Measurements from ENCODE around the gene CRLF1.
A peak's percentile ranks its signal among the peaks of the same experiment; 100 is the strongest.

Gene CRLF1

DNA sequence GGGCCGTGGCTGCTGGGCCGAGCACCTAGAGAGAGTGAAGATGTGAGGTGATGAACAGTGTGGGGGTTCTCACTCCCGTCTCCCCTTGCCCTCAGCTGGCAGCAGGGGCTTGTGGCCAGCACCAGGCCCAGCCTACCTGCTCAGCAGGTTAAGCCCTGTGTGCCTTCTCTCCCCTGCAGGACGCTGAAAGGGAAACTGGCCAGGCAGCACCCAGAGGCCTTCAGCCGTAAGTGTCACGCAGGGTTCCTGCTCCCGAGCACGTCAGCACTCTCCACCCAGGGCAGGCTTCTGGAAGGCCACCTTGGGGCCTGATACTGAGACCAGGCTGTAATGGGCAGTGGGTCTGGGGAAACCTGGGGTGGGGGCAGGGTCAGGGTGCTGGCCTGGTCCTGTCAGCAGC is 39.6 kb downstream of the CRLF1 start:
- Histone ChIP-seq H3K9ac (ENCODE audit: low read length) (no peak overlapping the region), H3K4me3 (ENCODE audit: insufficient read depth, low read length, poor library complexity, severe bottlenecking) (no peak overlapping the region), H3K9me2 (replicated peaks; ENCODE audit: insufficient read depth, low read length) (no peaks in the 10 kb centered on the region), H3K27ac (ENCODE audit: low read depth, low read length) (no peak overlapping the region), H4K20me1 (ENCODE audit: low read depth, low read length) (no peaks in the 10 kb centered on the region), H3K9me3 (ENCODE audit: insufficient read depth, low read length) (no peaks in the 10 kb centered on the region), H3F3A (ENCODE audit: insufficient read depth) (peaks cover 7% of the 10 kb centered on the region; the same call in 1 of the 2 replicates), H3K79me2 (ENCODE audit: insufficient read depth, low read length) (peaks cover 3% of the 10 kb centered on the region), H2AFZ (ENCODE audit: low read depth, low read length, severe bottlenecking) (no peak overlapping the region), H3K27me3 (ENCODE audit: low read length) (no peaks in the 10 kb centered on the region), H3K36me3 (ENCODE audit: low read length) (peaks cover 2% of the 10 kb centered on the region; the same call in 1 of the 2 replicates), H3K4me2 (ENCODE audit: low read depth, low read length, poor library complexity, severe bottlenecking) (no peak overlapping the region)
- TF ChIP-seq CTCF (IDR thresholded peaks at IDR 0.05; ENCODE audit: insufficient read depth, low read length, poor library complexity, severe bottlenecking) (no peak), EZH2phosphoT487 (conservative IDR thresholded peaks at IDR 0.05; ENCODE audit: low read length) (no peak)

GRCh38 chr19:18562086-18562485 is 44.5 kb downstream of the CRLF1 start:
- peaks cover 2% of the 10 kb centered on the region; the same call in 1 of the 2 replicates for H3K36me3 ChIP-seq (ENCODE audit: low read length)

GRCh38 chr19:18559685-18560084 is 46.9 kb downstream of the CRLF1 start:
- H3K27me3 ChIP-seq (ENCODE audit: low read length) = no peaks in the 10 kb centered on the region
- no peak overlapping the region for H3K4me3 ChIP-seq (ENCODE audit: insufficient read depth, low read length, poor library complexity, severe bottlenecking)
- no peaks in the 10 kb centered on the region for H4K20me1 ChIP-seq (ENCODE audit: low read depth, low read length)
- H3K9ac ChIP-seq (ENCODE audit: low read length) = peak overlapping the region; percentile 97; the same call in 1 of the 2 replicates
- H3K4me2 ChIP-seq (ENCODE audit: low read depth, low read length, poor library complexity, severe bottlenecking) = peak overlapping the region; percentile 93
- H3F3A ChIP-seq (ENCODE audit: insufficient read depth) = peaks cover 9% of the 10 kb centered on the region
- peak overlapping the region; percentile 0; the same call in 1 of the 2 replicates for H3K27ac ChIP-seq (ENCODE audit: low read depth, low read length)
- H2AFZ ChIP-seq (ENCODE audit: low read depth, low read length, severe bottlenecking) = no peak overlapping the region
- H3K9me2 ChIP-seq (replicated peaks; ENCODE audit: insufficient read depth, low read length) = no peaks in the 10 kb centered on the region
- H3K9me3 ChIP-seq (ENCODE audit: insufficient read depth, low read length) = no peaks in the 10 kb centered on the region
- no peak for TF ChIP-seq EZH2phosphoT487 (conservative IDR thresholded peaks at IDR 0.05; ENCODE audit: low read length)
- no peak for TF ChIP-seq CTCF (IDR thresholded peaks at IDR 0.05; ENCODE audit: insufficient read depth, low read length, poor library complexity, severe bottlenecking)
- H3K79me2 ChIP-seq (ENCODE audit: insufficient read depth, low read length) = peaks cover 23% of the 10 kb centered on the region
- no peaks in the 10 kb centered on the region for H3K36me3 ChIP-seq (ENCODE audit: low read length)

More at GRCh38 chr19:18562086-18562485, 44.5 kb downstream of the CRLF1 start:
- peaks cover 23% of the 10 kb centered on the region for H3K79me2 ChIP-seq (ENCODE audit: insufficient read depth, low read length)
- H3K4me3 ChIP-seq (ENCODE audit: insufficient read depth, low read length, poor library complexity, severe bottlenecking) = no peak overlapping the region
- TF ChIP-seq CTCF (IDR thresholded peaks at IDR 0.05; ENCODE audit: insufficient read depth, low read length, poor library complexity, severe bottlenecking) (no peak), EZH2phosphoT487 (conservative IDR thresholded peaks at IDR 0.05; ENCODE audit: low read length) (no peak)
- H3K9me2 ChIP-seq (replicated peaks; ENCODE audit: insufficient read depth, low read length) = no peaks in the 10 kb centered on the region
- no peaks in the 10 kb centered on the region for H3K27me3 ChIP-seq (ENCODE audit: low read length)
- no peak overlapping the region for H3K27ac ChIP-seq (ENCODE audit: low read depth, low read length)
- H2AFZ ChIP-seq (ENCODE audit: low read depth, low read length, severe bottlenecking) = no peak overlapping the region
- H3K9ac ChIP-seq (ENCODE audit: low read length) = no peak overlapping the region
- H3K4me2 ChIP-seq (ENCODE audit: low read depth, low read length, poor library complexity, severe bottlenecking) = no peak overlapping the region
- H3F3A ChIP-seq (ENCODE audit: insufficient read depth) = peaks cover 9% of the 10 kb centered on the region
- H4K20me1 ChIP-seq (ENCODE audit: low read depth, low read length) = no peaks in the 10 kb centered on the region
- H3K9me3 ChIP-seq (ENCODE audit: insufficient read depth, low read length) = no peaks in the 10 kb centered on the region
